Measurements from ENCODE around the gene ACER2.

ACER2 gene

GRCh38 chr9:19470567-19470966 is 61.8 kb downstream of the ACER2 start:
- TF ChIP-seq CTCF (IDR thresholded peaks at IDR 0.05; ENCODE audit: low read depth, low read length): no peak
- Histone ChIP-seq H3K27me3 (no peaks in the 10 kb centered on the region; the same call in 1 of the 2 replicates), H3K36me3 (no peaks in the 10 kb centered on the region), H3K9me3 (no peaks in the 10 kb centered on the region), H3K4me3 (ENCODE audit: low read depth, low read length) (no peak overlapping the region), H3K4me1 (peaks cover 6% of the 10 kb centered on the region; the same call in 1 of the 2 replicates)
- no peak for DNase-seq

GRCh38 chr9:19470981-19471650 is 62.3 kb downstream of the ACER2 start:
- peaks cover 6% of the 10 kb centered on the region; the same call in 1 of the 2 replicates for H3K4me1 ChIP-seq
- H3K4me3 ChIP-seq (ENCODE audit: low read depth, low read length): no peak overlapping the region
- no peaks in the 10 kb centered on the region for H3K36me3 ChIP-seq
- H3K9me3 ChIP-seq: no peaks in the 10 kb centered on the region
- DNase-seq: no peak
- no peak for TF ChIP-seq CTCF (IDR thresholded peaks at IDR 0.05; ENCODE audit: low read depth, low read length)
- H3K27me3 ChIP-seq: no peaks in the 10 kb centered on the region; the same call in 1 of the 2 replicates

GRCh38 chr9:19471737-19472648 is 63.2 kb downstream of the ACER2 start:
- TF ChIP-seq CTCF (IDR thresholded peaks at IDR 0.05; ENCODE audit: low read depth, low read length): peak; percentile 85
- Histone ChIP-seq H3K4me3 (ENCODE audit: low read depth, low read length) (peak overlapping the region; percentile 11; the same call in 1 of the 2 replicates), H3K4me1 (peaks cover 6% of the 10 kb centered on the region; the same call in 1 of the 2 replicates), H3K36me3 (no peaks in the 10 kb centered on the region), H3K27me3 (no peaks in the 10 kb centered on the region; the same call in none of the 2 replicates), H3K9me3 (no peaks in the 10 kb centered on the region)
- DNase-seq: peak; percentile 72

- no peaks in the 10 kb centered on the region for H3K9me3 ChIP-seq
- no peak for DNase-seq
- no peak for TF ChIP-seq CTCF (IDR thresholded peaks at IDR 0.05; ENCODE audit: low read depth, low read length)
- H3K27me3 ChIP-seq: no peaks in the 10 kb centered on the region; the same call in none of the 2 replicates
- no peaks in the 10 kb centered on the region for H3K36me3 ChIP-seq
- peaks cover 6% of the 10 kb centered on the region; the same call in 1 of the 2 replicates for H3K4me1 ChIP-seq
- no peak overlapping the region for H3K4me3 ChIP-seq (ENCODE audit: low read depth, low read length)
Observed at GRCh38 chr9:19473605-19474004, 64.8 kb downstream of the ACER2 start.

- H3K9me3 ChIP-seq: no peaks in the 10 kb centered on the region
- H3K4me1 ChIP-seq: no peaks in the 10 kb centered on the region
- H3K27me3 ChIP-seq: no peaks in the 10 kb centered on the region; the same call in none of the 2 replicates
- no peak overlapping the region for H3K4me3 ChIP-seq (ENCODE audit: low read depth, low read length)
- no peaks in the 10 kb centered on the region for H3K36me3 ChIP-seq
- peak; percentile 31 for DNase-seq
- no peak for TF ChIP-seq CTCF (IDR thresholded peaks at IDR 0.05; ENCODE audit: low read depth, low read length)
Observed at GRCh38 chr9:19479874-19480273, 71.1 kb downstream of the ACER2 start.
